ENCODE measurements around the gene DHX16. TPM values are rescaled to one million over a fixed set of nuclear protein-coding genes. Genes with fewer than 3 reads are reported as not detected.
"Not testable (repeated sequence)": the region's sequence is repeated elsewhere in the genome, so short reads cannot be mapped to it uniquely, and the experiment has no call there.

The DHX16 gene
- total RNA-seq, 2 donors from 2014 or later: 13.7 to 23.6 TPM

GRCh38 chr6:30676660-30677285 lies 4.0 kb upstream of the DHX16 start:
- H3K27me3 ChIP-seq: no peaks in the 10 kb centered on the region
- H3K36me3 ChIP-seq: peaks cover 49% of the 10 kb centered on the region
- DNase-seq (ENCODE audit: low spot score): no peak
- H3K4me3 ChIP-seq: no peak overlapping the region
- peaks cover 0 to 39% of the 10 kb centered on the region in 2 donors for H3K4me1 ChIP-seq
- no peaks in the 10 kb centered on the region for H3K9me3 ChIP-seq
- H3K27ac ChIP-seq: no peak overlapping the region
- no peak for TF ChIP-seq CTCF (IDR thresholded peaks at IDR 0.05)

GRCh38 chr6:30670760-30671527 lies 1.9 kb downstream of the DHX16 start:
- no peak overlapping the region for H3K27ac ChIP-seq
- no peaks in the 10 kb centered on the region for H3K27me3 ChIP-seq
- H3K36me3 ChIP-seq: peaks cover 36% of the 10 kb centered on the region
- DNase-seq (ENCODE audit: low spot score): no peak
- no peak for TF ChIP-seq CTCF (IDR thresholded peaks at IDR 0.05)
- peaks cover 0 to 20% of the 10 kb centered on the region in 2 donors for H3K4me1 ChIP-seq
- no peaks in the 10 kb centered on the region for H3K9me3 ChIP-seq
- H3K4me3 ChIP-seq: no peak overlapping the region

- H3K4me3 ChIP-seq; H3K27me3 ChIP-seq; H3K4me1 ChIP-seq; DNase-seq (ENCODE audit: low spot score); H3K27ac ChIP-seq; H3K9me3 ChIP-seq: not testable (repeated sequence)
- peaks cover 81% of the 10 kb centered on the region for H3K36me3 ChIP-seq
These were observed 6.5 kb downstream of the DHX16 start for GRCh38 chr6:30666300-30666699.

GRCh38 chr6:30664994-30665767 lies 7.6 kb downstream of the DHX16 start:
- Histone ChIP-seq H3K36me3 (peaks cover 87% of the 10 kb centered on the region), H3K4me3 (no peak overlapping the region), H3K27ac (no peak overlapping the region), H3K9me3 (no peaks in the 10 kb centered on the region), H3K27me3 (no peaks in the 10 kb centered on the region), H3K4me1 (no peaks in the 10 kb centered on the region)
- TF ChIP-seq CTCF (IDR thresholded peaks at IDR 0.05): no peak
- DNase-seq (ENCODE audit: low spot score): no peak

- peaks cover 97% of the 10 kb centered on the region for H3K36me3 ChIP-seq
- not testable (repeated sequence) for H3K4me3 ChIP-seq; H3K27ac ChIP-seq; H3K9me3 ChIP-seq; H3K27me3 ChIP-seq; DNase-seq (ENCODE audit: low spot score); H3K4me1 ChIP-seq
These were observed 14.9 kb downstream of the DHX16 start for GRCh38 chr6:30657922-30658321.

GRCh38 chr6:30657454-30657853 lies 15.4 kb downstream of the DHX16 start:
- no peaks in the 10 kb centered on the region for H3K4me1 ChIP-seq
- TF ChIP-seq CTCF (IDR thresholded peaks at IDR 0.05): no peak
- H3K27me3 ChIP-seq: no peaks in the 10 kb centered on the region
- H3K9me3 ChIP-seq: no peaks in the 10 kb centered on the region
- no peak for DNase-seq (ENCODE audit: low spot score)
- H3K27ac ChIP-seq: no peak overlapping the region
- H3K36me3 ChIP-seq: peaks cover 97% of the 10 kb centered on the region
- no peak overlapping the region for H3K4me3 ChIP-seq
